K562 (cell line): ENCODE results near the gene CSMD2. TPM values are rescaled to one million over a fixed set of nuclear protein-coding genes. Genes with fewer than 3 reads are reported as not detected.

Experiments used
- ATAC-seq: fragments of 200-7000 bp; cut with Tn5 transposase; 3 replicates; pipeline ENCODE4 v1.9.1; 2020; ENCODE audit warnings: moderate library complexity
- BruUV-seq: library from RNA; stranded (reverse); fragments of 400-500 nt; replicated peaks from 2 replicates; lab custom pipeline; 2021; lab: Mats Ljungman, UMichigan
- CTCF ChIA-PET: fragments of 300-600 bp; formaldehyde crosslinking; extraction: SDS; loops from one replicate; lab custom pipeline; 2021; ENCODE audit warnings: low intra/inter-chr PET ratio; lab: Yijun Ruan, JAX
- POLR2A ChIA-PET: fragments of 300-600, 350-650 bp; sonication (Branson Sonifier 250); formaldehyde crosslinking; extraction: SDS; loops from one replicate; lab custom pipeline; 2021; ENCODE audit warnings: antibody characterized with exemption, inconsistent platforms; lab: Yijun Ruan, JAX
- DNase-seq, 4 experiments: peaks; one replicate each; pipeline versions ENCODE4 v3.0.0 to v3.0.0-alpha.2; 2011 to 2018; ENCODE audit warnings: low spot score in 3 of 4, mixed read lengths in 3 of 4; ENCODE audit errors: extremely low read depth in 1 of 4
- FAIRE-seq: peaks from 2 replicates; lab custom pipeline; 2011; peaks lifted over from hg19 to GRCh38; lab: Jason Lieb, UNC
- H2AFZ ChIP-seq: 2 replicates; pipeline ENCODE4 v1.6.0; 2011; ENCODE audit warnings: low read depth, low read length, control low read depth, inconsistent platforms
- H3K27ac ChIP-seq: fragments of 200-600 bp; 3 replicates; pipeline ENCODE4 v1.8.0; 2011; ENCODE audit warnings: low read depth, mild to moderate bottlenecking, control low read depth, inconsistent platforms, low read length, moderate library complexity, mixed read lengths; ENCODE audit errors: extremely low read depth
- H3K27me3 ChIP-seq, 2 experiments: fragments of 300-600 bp in 1 of 2; 2 replicates in 1 of 2; 3 replicates in 1 of 2; pipeline versions ENCODE4 v1.6.0 to v1.8.0; 2011; ENCODE audit warnings: inconsistent platforms in 2 of 2, low read length in 2 of 2, mild to moderate bottlenecking in 1 of 2, mixed read lengths in 1 of 2, moderate library complexity in 1 of 2; ENCODE audit not compliant: control insufficient read depth in 2 of 2, insufficient read depth in 2 of 2
- H3K36me3 ChIP-seq: fragments of 300-600 bp; 3 replicates; pipeline ENCODE4 v1.8.0; 2011; ENCODE audit warnings: mild to moderate bottlenecking, low read length, inconsistent platforms; ENCODE audit not compliant: control insufficient read depth, insufficient read depth
- H3K4me1 ChIP-seq, 2 experiments: fragments of 200-600 bp in 1 of 2; replicated peaks in 1 of 2; 2 replicates in 1 of 2; 3 replicates in 1 of 2; pipeline versions ENCODE4 v1.5.1 to v1.8.0; 2011; ENCODE audit warnings: inconsistent platforms in 2 of 2, low read length in 2 of 2, mild to moderate bottlenecking in 1 of 2, mixed read lengths in 1 of 2, moderate library complexity in 1 of 2; ENCODE audit not compliant: control insufficient read depth in 2 of 2, insufficient read depth in 2 of 2
- H3K4me2 ChIP-seq: 2 replicates; pipeline ENCODE4 v1.6.1; 2011; ENCODE audit warnings: low read length, control low read depth, inconsistent platforms, mixed read lengths; ENCODE audit not compliant: insufficient read depth
- H3K4me3 ChIP-seq: fragments of 200-600 bp; sonication (generic), shearing (Covaris generic); 2 replicates; pipeline ENCODE4 v1.5.1; 2016; ENCODE audit warnings: control low read depth, inconsistent platforms
- H3K79me2 ChIP-seq: fragments of 200-600 bp; 3 replicates; pipeline ENCODE4 v1.8.0; 2011; ENCODE audit warnings: low read length, inconsistent platforms; ENCODE audit not compliant: control insufficient read depth, insufficient read depth
- H3K9ac ChIP-seq, 2 experiments: 2 replicates each; pipeline versions ENCODE4 v1.6.0 to v1.6.1; 2011; ENCODE audit warnings: low read depth in 2 of 2, low read length in 2 of 2, control low read depth in 1 of 2, inconsistent platforms in 1 of 2, mild to moderate bottlenecking in 1 of 2, mixed read lengths in 1 of 2; ENCODE audit not compliant: insufficient read depth in 1 of 2
- H3K9me1 ChIP-seq: one replicate; pipeline ENCODE4 v1.6.0; 2011; ENCODE audit warnings: inconsistent platforms, mild to moderate bottlenecking, low read length, moderate library complexity; ENCODE audit not compliant: control insufficient read depth, insufficient read depth
- H3K9me3 ChIP-seq: replicated peaks from 2 replicates; pipeline ENCODE4 v1.5.1; 2011; ENCODE audit warnings: low read depth, low read length, inconsistent platforms; ENCODE audit not compliant: control insufficient read depth, insufficient read depth
- H4K20me1 ChIP-seq: replicated peaks from 2 replicates; pipeline ENCODE4 v1.6.1; 2011; ENCODE audit warnings: low read length, inconsistent platforms, mixed read lengths; ENCODE audit not compliant: control insufficient read depth, insufficient read depth
- ARHGAP35 ChIP-seq: fragments of 450-650 bp; IDR thresholded peaks from 2 replicates; pipeline ENCODE4 v1.6.1; 2018; ENCODE audit not compliant: partially characterized antibody
- ARID2 ChIP-seq: fragments of 450-650 bp; IDR thresholded peaks from 2 replicates; pipeline ENCODE4 v1.6.1; 2017; ENCODE audit warnings: antibody characterized with exemption, mild to moderate bottlenecking
- BRF2 ChIP-seq: IDR thresholded peaks from 3 replicates; pipeline ENCODE4 v1.6.1; 2011; ENCODE audit warnings: borderline replicate concordance, mild to moderate bottlenecking; ENCODE audit not compliant: insufficient read length, insufficient read depth
- CCNT2 ChIP-seq: IDR thresholded peaks from 2 replicates; pipeline ENCODE4 v1.6.1; 2011; ENCODE audit warnings: borderline replicate concordance, low read depth, mild to moderate bottlenecking, moderate library complexity, mixed read lengths, low read length; ENCODE audit not compliant: insufficient read length; ENCODE audit errors: extremely low read depth
- CGGBP1 ChIP-seq: fragments of 250-450 bp; sonication (Bioruptor Pico); IDR thresholded peaks from 2 replicates; pipeline ENCODE4 v1.9.0; 2021; ENCODE audit warnings: mild to moderate bottlenecking
- CHD2 ChIP-seq: IDR thresholded peaks from 2 replicates; pipeline ENCODE4 v1.6.1; 2011; ENCODE audit warnings: low read depth, low read length
- EWSR1 ChIP-seq: fragments of 450-650 bp; IDR thresholded peaks from 2 replicates; pipeline ENCODE4 v1.6.1; 2018; ENCODE audit warnings: borderline replicate concordance, mild to moderate bottlenecking, low read depth, moderate library complexity; ENCODE audit not compliant: partially characterized antibody
- HNRNPH1 ChIP-seq: fragments of 200-400 bp; formaldehyde crosslinking; optimal IDR thresholded peaks from 2 replicates; pipeline ENCODE3; 2017; ENCODE audit warnings: low read depth, mild to moderate bottlenecking, low read length, moderate library complexity
- L3MBTL2 ChIP-seq: fragments of 450-650 bp; IDR thresholded peaks from 2 replicates; pipeline ENCODE4 v1.6.1; 2016; ENCODE audit warnings: mild to moderate bottlenecking, moderate library complexity
- MTA3 ChIP-seq: fragments of 450-650 bp; formaldehyde crosslinking; IDR thresholded peaks from 2 replicates; pipeline ENCODE4 v1.6.1; 2017; ENCODE audit warnings: mild to moderate bottlenecking, borderline replicate concordance
- NFIX ChIP-seq: fragments of 250-450 bp; sonication (Bioruptor Pico); IDR thresholded peaks from 2 replicates; pipeline ENCODE4 v1.4.0; 2020; ENCODE audit warnings: low read depth, mild to moderate bottlenecking, moderate library complexity
- PTBP1 ChIP-seq: fragments of 200-400 bp; formaldehyde crosslinking; IDR thresholded peaks from 2 replicates; pipeline ENCODE4 v1.6.1; 2017; ENCODE audit warnings: low read depth, low read length
- RCOR1 ChIP-seq, 2 experiments: IDR thresholded peaks; 2 replicates each; pipeline ENCODE4 v1.6.1; 2012; ENCODE audit warnings: low read depth in 2 of 2, low read length in 2 of 2, borderline replicate concordance in 1 of 2, improper control_type of control experiment in 1 of 2
- SP1 ChIP-seq: sonication (generic); formaldehyde crosslinking; IDR thresholded peaks from 2 replicates; pipeline ENCODE4 v1.8.1; 2022; ENCODE audit warnings: mild to moderate bottlenecking, missing genetic modification reagents
- SRF ChIP-seq, 2 experiments: fragments of 250-450, 450-650 bp in 1 of 2; sonication (Bioruptor Pico) in 1 of 2; sonication (generic) in 1 of 2; formaldehyde crosslinking; IDR thresholded peaks; 2 replicates each; pipeline versions ENCODE4 v1.5.0 to v1.5.1; 2020 to 2022; ENCODE audit warnings: mild to moderate bottlenecking in 1 of 2, missing genetic modification reagents in 1 of 2
- TRIM28 ChIP-seq: fragments of 450-650 bp; IDR thresholded peaks from 2 replicates; pipeline ENCODE4 v1.6.1; 2017
- ZBTB49 ChIP-seq: sonication (generic); formaldehyde crosslinking; IDR thresholded peaks from 2 replicates; pipeline ENCODE4 v1.8.0; 2022; ENCODE audit warnings: missing genetic modification reagents, mild to moderate bottlenecking, borderline replicate concordance
- ZKSCAN8 ChIP-seq: fragments of 200-800 bp; sonication (Bioruptor generic); IDR thresholded peaks from 2 replicates; pipeline ENCODE4 v1.6.1; 2016; ENCODE audit warnings: missing genetic modification characterization, missing compliant biosample characterization
- WGBS: fragments of 100-300 bp; shearing (Covaris generic); methylation state at CpG from one replicate; pipeline ENCODE4 v1.1.6; 2016; ENCODE audit warnings: low coverage, mixed read lengths; ENCODE audit not compliant: insufficient coverage; ENCODE audit errors: missing lambda C conversion rate; 5-methylcytosine and 5-hydroxymethylcytosine counted together
- in situ Hi-C: fragments of 300-500 bp; cut with MboI; formaldehyde crosslinking; loops from 4 replicates; pipeline ENCODE4 v1.15.0; 2018; ENCODE audit warnings: inconsistent platforms, mixed read lengths
- intact Hi-C: fragments of 100-400 bp; cut with micrococcal nuclease; formaldehyde crosslinking; loops from 2 replicates; pipeline ENCODE4 v1.14.2; 2022
- polyA plus RNA-seq, 8 experiments: library from polyadenylated mRNA; depleted of rRNA in 4 of 8; stranded (reverse) in 5 of 8; unstranded in 3 of 8; fragments of >200 nt; fragmentation: Nextera tagmentation in 2 of 8; fragmentation: Illumina TruSeq in 1 of 8; extraction: Ambion mirVana in 2 of 8; extraction: Trizol in 1 of 8; gene quantifications; 2 replicates each; pipeline versions ENCODE4 v1.2.1 to v1.2.3, GENCODE V29; 2011 to 2014; ENCODE audit warnings: inconsistent platforms in 1 of 8, missing spikeins in 1 of 8
- total RNA-seq, 7 experiments: library from RNA; depleted of rRNA in 6 of 7; stranded (reverse); fragments of >200 nt in 6 of 7; fragmentation: Illumina TruSeq in 2 of 7; extraction: Trizol in 2 of 7; gene quantifications; 2 replicates each; pipeline versions ENCODE4 v1.2.1 to v1.2.3, GENCODE V29; 2011 to 2021; ENCODE audit warnings: low replicate concordance in 1 of 7

The CSMD2 gene
- total and polyA plus RNA-seq, 9 of the 15 experiments (the other 6 are each of a cell fraction or from before 2014, with no cell fraction given), result not detected

- TF ChIP-seq EWSR1 (no peak), PTBP1 (no peak), TRIM28 (no peak), SP1 (CRISPR knock-in tag) (no peak), ZBTB49 (CRISPR knock-in tag) (no peak), CGGBP1 (no peak), BRF2 (no peak)
Measured at GRCh38 chr1:34155860-34156259, 9.2 kb downstream of the CSMD2 start (continued).

- no peak for DNase-seq
- H3K4me1 ChIP-seq, result no peaks in the 10 kb centered on the region
- H3K36me3 ChIP-seq, result no peaks in the 10 kb centered on the region
- 2% methylated on average over 4 of the region's 4 CpGs for WGBS
- no peak overlapping the region for H2AFZ ChIP-seq
- no peak overlapping the region for H3K27ac ChIP-seq
- BruUV-seq, result no TSS peak
- no peak overlapping the region for H3K4me3 ChIP-seq
- CTCF ChIA-PET, result no interaction called here
- no peaks in the 10 kb centered on the region for H3K9me1 ChIP-seq
- peaks cover 0 to 4% of the 10 kb centered on the region in 2 experiments; a peak in 2 of 5 replicates for H3K27me3 ChIP-seq
- no peak overlapping the region for H3K9ac ChIP-seq
- H4K20me1 ChIP-seq, result no peaks in the 10 kb centered on the region
- intact Hi-C loops (no loop called here), in situ Hi-C loops (no loop called here)
- H3K4me2 ChIP-seq, result no peak overlapping the region
- no peak for FAIRE-seq
- ATAC-seq, result no peak
- no peaks in the 10 kb centered on the region for H3K9me3 ChIP-seq
- POLR2A ChIA-PET, result no interaction called here
- H3K79me2 ChIP-seq, result no peaks in the 10 kb centered on the region
- TF ChIP-seq ARHGAP35 (no peak), HNRNPH1 (no peak), ZKSCAN8 (CRISPR knock-in tag) (no peak), L3MBTL2 (no peak), ARID2 (no peak), RCOR1 (IDR thresholded peaks at IDR 0.05; ENCODE audit: borderline replicate concordance in 1 of 2, low read depth in 2 of 2, low read length in 2 of 2) (no peak), CHD2 (no peak), NFIX (no peak), CCNT2 (no peak), SRF (CRISPR knock-in tag; IDR thresholded peaks at IDR 0.05) (no peak), MTA3 (no peak)
Measured at GRCh38 chr1:34153246-34153645, 11.8 kb downstream of the CSMD2 start.
